ENCODE results near the gene PSME1.
"Not testable (repeated sequence)": the region's sequence is repeated elsewhere in the genome, so short reads cannot be mapped to it uniquely, and the experiment has no call there.

DNA sequence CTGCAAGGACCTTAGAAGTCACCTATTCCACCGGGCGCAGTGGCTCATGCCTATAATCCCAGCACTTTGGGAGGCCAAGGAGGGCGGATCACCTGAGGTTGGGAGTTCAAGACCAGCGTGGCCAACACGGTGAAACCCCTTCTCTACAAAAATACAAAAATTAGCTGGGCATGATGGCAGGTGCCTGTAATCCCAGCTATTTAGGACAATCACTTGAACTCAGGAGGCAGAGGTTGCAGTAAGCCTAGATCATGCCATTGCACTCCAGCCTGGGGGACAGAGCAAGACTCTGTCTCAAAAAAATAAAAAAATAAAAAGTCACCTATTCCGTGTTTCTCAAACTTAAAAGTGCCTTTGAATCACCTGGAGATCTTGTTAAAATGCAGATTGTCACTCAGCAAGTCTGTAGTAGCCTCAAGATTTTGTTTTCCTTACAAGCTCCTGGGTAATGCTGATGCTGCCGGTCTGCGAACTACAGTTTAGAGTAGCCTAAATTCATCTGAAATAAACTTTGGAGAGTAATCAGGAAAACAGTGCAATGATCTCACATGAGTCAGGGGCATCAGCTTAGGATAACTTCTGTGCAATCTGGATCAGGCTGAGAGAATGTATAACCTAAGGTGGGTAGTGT is 30.3 kb upstream of the PSME1 start:
- TF ChIP-seq CTCF (IDR thresholded peaks at IDR 0.05 in 4 of 5, conservative IDR thresholded peaks at IDR 0.05 in 1 of 5); POLR2A (IDR thresholded peaks at IDR 0.05): not testable (repeated sequence)

Data from gastrocnemius medialis (tissue), 4 donors.